H1 (cell line): ENCODE results near the gene NDUFB3. TPM values are rescaled to one million over a fixed set of nuclear protein-coding genes. Genes with fewer than 3 reads are reported as not detected.

Experiments used
- CTCF ChIA-PET: fragments of 300-600 bp; sonication (Branson Sonifier 250); formaldehyde crosslinking; loops from one replicate; lab custom pipeline; 2021; ENCODE audit not compliant: partially characterized antibody; lab: Charles Lee
- POLR2A ChIA-PET: fragments of 300-600 bp; sonication (Branson Sonifier 250); formaldehyde crosslinking; loops from one replicate; lab custom pipeline; 2021; ENCODE audit warnings: inconsistent platforms; ENCODE audit not compliant: partially characterized antibody; lab: Charles Lee
- DNase-seq, 2 experiments: peaks; one replicate each; pipeline versions ENCODE4 v3.0.0 to v3.0.0-alpha.2; 2010 to 2022; ENCODE audit warnings: low spot score in 2 of 2, low read depth in 1 of 2, mixed read lengths in 1 of 2
- FAIRE-seq: peaks from 2 replicates; lab custom pipeline; 2011; peaks lifted over from hg19 to GRCh38; lab: Jason Lieb, UNC
- H2AFZ ChIP-seq: 2 replicates; pipeline ENCODE4 v1.8.1; 2012; ENCODE audit warnings: low read length, inconsistent platforms
- H2AK5ac ChIP-seq: 2 replicates; pipeline ENCODE4 v1.6.1; 2013; ENCODE audit warnings: low read depth, low read length
- H2BK120ac ChIP-seq: replicated peaks from 2 replicates; pipeline ENCODE3; 2013; ENCODE audit warnings: low read depth, low read length, inconsistent platforms
- H2BK12ac ChIP-seq: 2 replicates; pipeline ENCODE4 v1.6.1; 2013; ENCODE audit warnings: low read depth, low read length
- H2BK15ac ChIP-seq: 2 replicates; pipeline ENCODE4 v1.6.1; 2013; ENCODE audit warnings: low read length
- H2BK20ac ChIP-seq: 2 replicates; pipeline ENCODE4 v1.6.1; 2013; ENCODE audit warnings: low read length
- H2BK5ac ChIP-seq: 2 replicates; pipeline ENCODE4 v1.6.1; 2013; ENCODE audit warnings: low read depth, low read length
- H3K14ac ChIP-seq: 2 replicates; pipeline ENCODE4 v1.6.1; 2013; ENCODE audit warnings: inconsistent platforms; ENCODE audit not compliant: insufficient read length
- H3K18ac ChIP-seq: 2 replicates; pipeline ENCODE4 v1.6.1; 2013; ENCODE audit warnings: low read length; ENCODE audit errors: extremely low read depth
- H3K23ac ChIP-seq: 2 replicates; pipeline ENCODE4 v1.6.1; 2013; ENCODE audit warnings: inconsistent platforms; ENCODE audit not compliant: insufficient read length
- H3K23me2 ChIP-seq: 2 replicates; pipeline ENCODE4 v1.6.1; 2013; ENCODE audit warnings: low read depth, low read length
- H3K27ac ChIP-seq: 2 replicates; pipeline ENCODE4 v1.6.1; 2011; ENCODE audit warnings: low read depth, low read length, inconsistent platforms
- H3K27me3 ChIP-seq, 4 experiments: replicated peaks in 1 of 4; 1 replicate in 1 of 4; 2 replicates in 3 of 4; pipeline versions ENCODE4 v1.6.1 to v1.8.1; 2011 to 2013; ENCODE audit warnings: low read length in 3 of 4, mild to moderate bottlenecking in 3 of 4, inconsistent platforms in 2 of 4, mixed read lengths in 2 of 4, moderate library complexity in 1 of 4; ENCODE audit not compliant: control insufficient read depth in 3 of 4, insufficient read depth in 3 of 4; ENCODE audit errors: extremely low read depth in 1 of 4
- H3K36me3 ChIP-seq, 4 experiments: 2 replicates each; pipeline versions ENCODE4 v1.6.1 to v1.8.1; 2011 to 2013; ENCODE audit warnings: mild to moderate bottlenecking in 4 of 4, low read length in 3 of 4, moderate library complexity in 2 of 4, control low read depth in 1 of 4, inconsistent platforms in 1 of 4; ENCODE audit not compliant: insufficient read depth in 4 of 4, control insufficient read depth in 2 of 4
- H3K4ac ChIP-seq: replicated peaks from 2 replicates; pipeline ENCODE3; 2013; ENCODE audit warnings: low read length, low read depth, mixed read lengths, inconsistent platforms; ENCODE audit not compliant: insufficient read length
- H3K4me1 ChIP-seq, 4 experiments: replicated peaks in 1 of 4; 1 replicate in 1 of 4; 2 replicates in 3 of 4; pipeline versions ENCODE4 v1.6.1 to v1.8.1; 2011 to 2013; ENCODE audit warnings: low read length in 3 of 4, inconsistent platforms in 2 of 4, mixed read lengths in 1 of 4; ENCODE audit not compliant: insufficient read depth in 4 of 4, control insufficient read depth in 3 of 4
- H3K4me2 ChIP-seq, 2 experiments: 2 replicates each; pipeline versions ENCODE4 v1.6.1 to v1.8.1; 2011 to 2013; ENCODE audit warnings: low read depth in 2 of 2, low read length in 2 of 2, control low read depth in 1 of 2, inconsistent platforms in 1 of 2, mild to moderate bottlenecking in 1 of 2; ENCODE audit not compliant: insufficient read depth in 1 of 2
- H3K4me3 ChIP-seq, 4 experiments: fragments of 200-600, 300-600 bp in 1 of 4; sonication (generic), shearing (Covaris generic), sonication (Bioruptor Twin) in 1 of 4; 2 replicates each; pipeline versions ENCODE4 v1.5.1 to v1.8.1; 2011 to 2016; ENCODE audit warnings: low read length in 4 of 4, low read depth in 3 of 4, control low read depth in 2 of 4, inconsistent platforms in 2 of 4, mild to moderate bottlenecking in 2 of 4, mixed read lengths in 1 of 4, moderate library complexity in 1 of 4; ENCODE audit not compliant: insufficient read depth in 2 of 4; ENCODE audit errors: extremely low read depth in 1 of 4
- H3K56ac ChIP-seq: replicated peaks from 2 replicates; pipeline ENCODE3; 2013; ENCODE audit warnings: low read depth, mild to moderate bottlenecking, mixed read lengths, low read length, inconsistent platforms; ENCODE audit not compliant: insufficient read length
- H3K79me1 ChIP-seq: 2 replicates; pipeline ENCODE4 v1.6.1; 2013; ENCODE audit warnings: low read depth, low read length, control low read depth
- H3K79me2 ChIP-seq, 2 experiments: 2 replicates each; pipeline versions ENCODE4 v1.6.1 to v1.8.1; 2012 to 2013; ENCODE audit warnings: low read length in 2 of 2, mild to moderate bottlenecking in 2 of 2, inconsistent platforms in 1 of 2; ENCODE audit not compliant: insufficient read depth in 2 of 2, control insufficient read depth in 1 of 2
- H3K9ac ChIP-seq, 4 experiments: replicated peaks in 1 of 4; 1 replicate in 1 of 4; 2 replicates in 3 of 4; pipeline versions ENCODE4 v1.6.1 to v1.8.1; 2011 to 2013; ENCODE audit warnings: low read depth in 3 of 4, low read length in 3 of 4, control low read depth in 2 of 4, mild to moderate bottlenecking in 2 of 4, moderate library complexity in 2 of 4, inconsistent platforms in 1 of 4; ENCODE audit errors: extremely low read depth in 1 of 4
- H3K9me3 ChIP-seq, 2 experiments: 2 replicates each; pipeline versions ENCODE4 v1.6.1 to v1.8.1; 2012 to 2013; ENCODE audit warnings: mild to moderate bottlenecking in 2 of 2, moderate library complexity in 2 of 2, control low read depth in 1 of 2, inconsistent platforms in 1 of 2, low read depth in 1 of 2, low read length in 1 of 2, mixed read lengths in 1 of 2; ENCODE audit not compliant: insufficient read depth in 2 of 2
- H4K20me1 ChIP-seq, 2 experiments: replicated peaks in 1 of 2; 2 replicates each; pipeline versions ENCODE3 to v1.8.1; 2011 to 2013; ENCODE audit warnings: inconsistent platforms in 2 of 2, low read length in 2 of 2, mild to moderate bottlenecking in 1 of 2; ENCODE audit not compliant: insufficient read depth in 2 of 2, control insufficient read depth in 1 of 2
- H4K5ac ChIP-seq: 2 replicates; pipeline ENCODE4 v1.6.1; 2013; ENCODE audit warnings: low read length, low read depth, mixed read lengths, inconsistent platforms; ENCODE audit not compliant: insufficient read length
- H4K8ac ChIP-seq: 2 replicates; pipeline ENCODE4 v1.8.0; 2013; ENCODE audit warnings: mild to moderate bottlenecking, moderate library complexity, low read length, inconsistent platforms; ENCODE audit not compliant: insufficient read depth; ENCODE audit errors: extremely low read depth
- H4K91ac ChIP-seq: replicated peaks from 2 replicates; pipeline ENCODE3; 2013; ENCODE audit warnings: low read length, mixed read lengths, inconsistent platforms; ENCODE audit not compliant: insufficient read length
- CTBP2 ChIP-seq: IDR thresholded peaks from 2 replicates; pipeline ENCODE4 v1.7.0; 2011; ENCODE audit warnings: borderline replicate concordance, mild to moderate bottlenecking, moderate library complexity, mixed read lengths, low read length; ENCODE audit not compliant: insufficient read depth, insufficient read length
- HDAC2 ChIP-seq, 2 experiments: fragments of 300-600 bp in 1 of 2; sonication (generic) in 1 of 2; IDR thresholded peaks; 2 replicates each; pipeline ENCODE4 v1.6.1; 2011 to 2012; ENCODE audit warnings: low read depth in 2 of 2, low read length in 2 of 2, mild to moderate bottlenecking in 2 of 2, moderate library complexity in 2 of 2, borderline replicate concordance in 1 of 2, inconsistent platforms in 1 of 2
- JUN ChIP-seq: IDR thresholded peaks from 2 replicates; pipeline ENCODE4 v1.6.1; 2011; ENCODE audit warnings: low read depth, mild to moderate bottlenecking, improper control_type of control experiment, low read length
- KDM4A ChIP-seq: IDR thresholded peaks from one replicate; pipeline ENCODE4 v1.7.1; 2012; ENCODE audit warnings: low read depth, mild to moderate bottlenecking, moderate library complexity, low read length, inconsistent platforms; ENCODE audit not compliant: severe bottlenecking
- MAFK ChIP-seq: IDR thresholded peaks from 2 replicates; pipeline ENCODE4 v1.6.1; 2012; ENCODE audit warnings: low read depth, mild to moderate bottlenecking, improper control_type of control experiment, low read length
- NRF1 ChIP-seq: IDR thresholded peaks from 2 replicates; pipeline ENCODE4 v1.6.1; 2011; ENCODE audit warnings: mild to moderate bottlenecking, low read depth, low read length, improper control_type of control experiment
- SIN3A ChIP-seq, 2 experiments: IDR thresholded peaks in 1 of 2; conservative IDR thresholded peaks in 1 of 2; 2 replicates each; pipeline ENCODE4 v1.6.1; 2011 to 2012; ENCODE audit warnings: low read length in 2 of 2, improper control_type of control experiment in 1 of 2, low read depth in 1 of 2, mild to moderate bottlenecking in 1 of 2
- SRF ChIP-seq: IDR thresholded peaks from 2 replicates; pipeline ENCODE4 v1.6.1; 2011; ENCODE audit warnings: mild to moderate bottlenecking, low read depth, low read length, moderate library complexity
- WGBS, 2 experiments: shearing (Covaris generic) in 1 of 2; methylation state at CpG; one replicate each; pipeline versions ENCODE4 v1.1.6 to v1.1.7; 2013 to 2015; ENCODE audit warnings: low lambda C conversion rate in 2 of 2, mixed read lengths in 2 of 2, inconsistent platforms in 1 of 2, low coverage in 1 of 2, missing lambda C conversion rate in 1 of 2; ENCODE audit not compliant: insufficient replicate concordance in 2 of 2, insufficient coverage in 1 of 2, insufficient read length in 1 of 2; ENCODE audit errors: extremely low coverage in 1 of 2, missing lambda C conversion rate in 1 of 2; 5-methylcytosine and 5-hydroxymethylcytosine counted together
- polyA plus RNA-seq, 7 experiments: library from polyadenylated mRNA; depleted of rRNA in 3 of 7; stranded (reverse) in 5 of 7; unstranded in 2 of 7; fragments of >200 nt in 5 of 7; fragments of 200-250 nt in 2 of 7; gene quantifications; 1 replicate in 5 of 7; 2 replicates in 1 of 7; 4 replicates in 1 of 7; pipeline versions ENCODE4 v1.2.1 to v1.2.3, GENCODE V29; 2011 to 2013; ENCODE audit warnings: missing spikeins in 2 of 7, mixed read lengths in 2 of 7
- total RNA-seq: library from RNA; stranded (reverse); fragmentation: NEBNext Ultra II Directional; extraction: Animal tissue kit (Norgen Biotek cat#: 25700); gene quantifications from 2 replicates; pipeline ENCODE4 v1.2.1, GENCODE V29; 2021
- TF ChIP-seq, protein P1 (sequence below), 3 experiments: IDR thresholded peaks; 1 replicate in 2 of 3; 2 replicates in 1 of 3; pipeline versions ENCODE4 v1.5.1 to v1.6.1; 2011; ENCODE audit warnings: low read length in 3 of 3, mild to moderate bottlenecking in 3 of 3, inconsistent platforms in 2 of 3, low read depth in 1 of 3, moderate library complexity in 1 of 3; ENCODE audit not compliant: insufficient read depth in 1 of 3; ENCODE audit errors: control extremely low read depth in 1 of 3
- TF ChIP-seq, protein P2 (sequence below): IDR thresholded peaks from 2 replicates; pipeline ENCODE4 v1.6.1; 2012; ENCODE audit warnings: inconsistent platforms

The NDUFB3 gene
- total and polyA plus RNA-seq, 2 of the 8 experiments (the other 6 are each of a cell fraction or from before 2014, with no cell fraction given), result 38.2 to 55.3 TPM

DNA sequence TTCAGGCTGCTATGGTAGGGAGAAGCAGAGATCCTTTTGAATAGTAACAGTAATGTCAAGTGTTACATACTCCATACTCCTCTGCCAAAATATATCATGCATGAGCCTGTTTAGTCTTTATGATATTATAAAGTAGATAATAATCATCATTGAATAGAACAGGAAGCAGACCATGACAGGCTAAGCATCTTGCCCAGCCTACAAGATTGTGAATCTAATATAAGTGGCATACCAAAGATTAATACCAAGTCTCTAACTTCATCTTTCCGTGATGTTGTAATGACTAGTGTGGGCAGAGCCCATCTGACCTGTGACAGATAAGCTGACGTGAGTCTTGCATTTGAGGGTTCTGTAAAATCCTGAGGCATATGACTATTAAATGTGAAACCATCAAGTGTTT lies 13.1 kb downstream of the NDUFB3 start:
- Histone ChIP-seq H3K23ac (no peak overlapping the region), H2BK120ac (no peak overlapping the region), H3K4ac (no peak overlapping the region), H3K18ac (no peak overlapping the region), H4K5ac (no peak overlapping the region), H2BK12ac (no peak overlapping the region), H2AK5ac (no peak overlapping the region), H4K20me1 (no peaks in the 10 kb centered on the region), H3K9me3 (no peaks in the 10 kb centered on the region), H2AFZ (no peak overlapping the region), H2BK15ac (no peak overlapping the region), H3K9ac (no peak overlapping the region), H3K79me1 (no peaks in the 10 kb centered on the region), H3K23me2 (no peaks in the 10 kb centered on the region), H4K8ac (no peak overlapping the region), H3K4me1 (no peaks in the 10 kb centered on the region), H3K14ac (no peak overlapping the region), H3K36me3 (peaks cover 0 to 3% (median 0%) of the 10 kb centered on the region in 4 experiments; a peak in 1 of 8 replicates), H3K27ac (no peak overlapping the region), H3K4me3 (no peak overlapping the region), H2BK20ac (no peak overlapping the region), H2BK5ac (no peak overlapping the region), H4K91ac (no peak overlapping the region), H3K79me2 (no peaks in the 10 kb centered on the region), H3K56ac (no peak overlapping the region), H3K4me2 (no peak overlapping the region), H3K27me3 (no peaks in the 10 kb centered on the region)
- POLR2A ChIA-PET, result no interaction called here
- FAIRE-seq (no peak), DNase-seq (no peak)
- WGBS, 2 experiments, result 94% methylated on average over 2 of the region's 2 CpGs; no CpG with 5 or more reads in 1 of the 2 experiments
- CTCF ChIA-PET, result interaction anchor here (0.6 to 1.0 kb wide), 3 partner anchors 14 to 74 kb away, joined by 3 to 6 read pairs (median 3); no protein-coding TSS in a partner anchor
- TF ChIP-seq JUN (no peak), SIN3A (conservative IDR thresholded peaks at IDR 0.05 in 1 of 2, IDR thresholded peaks at IDR 0.05 in 1 of 2; ENCODE audit: low read depth in 1 of 2, low read length in 2 of 2) (no peak), NRF1 (no peak), KDM4A (no peak), CTBP2 (no peak), MAFK (no peak), HDAC2 (IDR thresholded peaks at IDR 0.05; ENCODE audit: borderline replicate concordance in 1 of 2, low read depth in 2 of 2, low read length in 2 of 2) (no peak), SRF (no peak)
- TF ChIP-seq, protein P1, sequence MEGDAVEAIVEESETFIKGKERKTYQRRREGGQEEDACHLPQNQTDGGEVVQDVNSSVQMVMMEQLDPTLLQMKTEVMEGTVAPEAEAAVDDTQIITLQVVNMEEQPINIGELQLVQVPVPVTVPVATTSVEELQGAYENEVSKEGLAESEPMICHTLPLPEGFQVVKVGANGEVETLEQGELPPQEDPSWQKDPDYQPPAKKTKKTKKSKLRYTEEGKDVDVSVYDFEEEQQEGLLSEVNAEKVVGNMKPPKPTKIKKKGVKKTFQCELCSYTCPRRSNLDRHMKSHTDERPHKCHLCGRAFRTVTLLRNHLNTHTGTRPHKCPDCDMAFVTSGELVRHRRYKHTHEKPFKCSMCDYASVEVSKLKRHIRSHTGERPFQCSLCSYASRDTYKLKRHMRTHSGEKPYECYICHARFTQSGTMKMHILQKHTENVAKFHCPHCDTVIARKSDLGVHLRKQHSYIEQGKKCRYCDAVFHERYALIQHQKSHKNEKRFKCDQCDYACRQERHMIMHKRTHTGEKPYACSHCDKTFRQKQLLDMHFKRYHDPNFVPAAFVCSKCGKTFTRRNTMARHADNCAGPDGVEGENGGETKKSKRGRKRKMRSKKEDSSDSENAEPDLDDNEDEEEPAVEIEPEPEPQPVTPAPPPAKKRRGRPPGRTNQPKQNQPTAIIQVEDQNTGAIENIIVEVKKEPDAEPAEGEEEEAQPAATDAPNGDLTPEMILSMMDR (IDR thresholded peaks at IDR 0.05; ENCODE audit: control extremely low read depth in 1 of 3, insufficient read depth in 1 of 3, low read depth in 1 of 3, low read length in 3 of 3), result no peak
- TF ChIP-seq, protein P2, sequence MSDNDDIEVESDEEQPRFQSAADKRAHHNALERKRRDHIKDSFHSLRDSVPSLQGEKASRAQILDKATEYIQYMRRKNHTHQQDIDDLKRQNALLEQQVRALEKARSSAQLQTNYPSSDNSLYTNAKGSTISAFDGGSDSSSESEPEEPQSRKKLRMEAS, result no peak
